ENCODE data around the gene ALPI.

ALPI gene

DNA sequence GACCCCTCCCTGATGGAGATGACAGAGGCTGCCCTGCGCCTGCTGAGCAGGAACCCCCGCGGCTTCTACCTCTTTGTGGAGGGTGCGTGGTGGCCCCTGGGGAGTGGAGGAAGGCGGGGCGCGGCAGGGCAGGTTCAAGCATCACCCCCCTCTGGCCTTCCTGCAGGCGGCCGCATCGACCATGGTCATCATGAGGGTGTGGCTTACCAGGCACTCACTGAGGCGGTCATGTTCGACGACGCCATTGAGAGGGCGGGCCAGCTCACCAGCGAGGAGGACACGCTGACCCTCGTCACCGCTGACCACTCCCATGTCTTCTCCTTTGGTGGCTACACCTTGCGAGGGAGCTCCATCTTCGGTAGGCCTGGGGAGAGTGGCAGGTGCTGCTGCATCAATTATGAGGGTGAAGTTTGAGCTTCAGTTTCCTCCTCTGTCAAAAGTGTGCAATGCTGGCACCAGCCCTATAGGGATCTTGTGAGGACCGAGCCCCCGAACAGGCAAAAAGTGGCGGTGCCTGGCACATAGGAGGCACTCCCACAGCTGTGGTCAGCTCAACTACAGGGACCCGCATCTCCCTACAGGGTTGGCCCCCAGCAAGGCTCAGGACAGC lies 2.2 kb downstream of the ALPI start:
- in situ Hi-C loops (cut with HindIII; ENCODE audit: low sequenced_read_pairs): loop anchor here (5.0 kb wide), 1 partner anchor 39 kb away; no protein-coding TSS in a partner anchor

DNA sequence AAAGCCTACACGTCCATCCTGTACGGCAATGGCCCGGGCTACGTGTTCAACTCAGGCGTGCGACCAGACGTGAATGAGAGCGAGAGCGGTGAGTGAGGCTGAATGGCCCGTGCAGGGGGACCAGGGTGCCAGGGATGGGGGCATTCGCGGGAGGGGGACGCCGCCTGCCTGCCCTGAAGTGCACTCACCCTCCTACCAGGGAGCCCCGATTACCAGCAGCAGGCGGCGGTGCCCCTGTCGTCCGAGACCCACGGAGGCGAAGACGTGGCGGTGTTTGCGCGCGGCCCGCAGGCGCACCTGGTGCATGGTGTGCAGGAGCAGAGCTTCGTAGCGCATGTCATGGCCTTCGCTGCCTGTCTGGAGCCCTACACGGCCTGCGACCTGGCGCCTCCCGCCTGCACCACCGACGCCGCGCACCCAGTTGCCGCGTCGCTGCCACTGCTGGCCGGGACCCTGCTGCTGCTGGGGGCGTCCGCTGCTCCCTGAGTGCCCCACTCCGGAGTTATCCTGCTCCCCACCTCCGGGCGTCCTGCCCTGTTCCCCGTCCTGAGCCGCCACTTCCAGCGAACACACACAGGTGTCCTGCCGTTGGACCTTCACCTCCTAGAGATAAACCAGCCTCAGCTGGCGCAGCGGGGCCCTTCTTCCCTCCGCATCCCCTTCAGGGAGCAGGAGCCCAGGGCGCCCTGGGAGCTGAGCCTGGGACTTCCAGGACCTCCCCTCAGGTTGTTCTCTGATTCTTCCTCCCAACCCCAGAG lies 2.9 kb downstream of the ALPI start:
- in situ Hi-C loops (cut with HindIII; ENCODE audit: low sequenced_read_pairs): loop anchor here (5.0 kb wide), 1 partner anchor 38 kb away; no protein-coding TSS in a partner anchor

DNA sequence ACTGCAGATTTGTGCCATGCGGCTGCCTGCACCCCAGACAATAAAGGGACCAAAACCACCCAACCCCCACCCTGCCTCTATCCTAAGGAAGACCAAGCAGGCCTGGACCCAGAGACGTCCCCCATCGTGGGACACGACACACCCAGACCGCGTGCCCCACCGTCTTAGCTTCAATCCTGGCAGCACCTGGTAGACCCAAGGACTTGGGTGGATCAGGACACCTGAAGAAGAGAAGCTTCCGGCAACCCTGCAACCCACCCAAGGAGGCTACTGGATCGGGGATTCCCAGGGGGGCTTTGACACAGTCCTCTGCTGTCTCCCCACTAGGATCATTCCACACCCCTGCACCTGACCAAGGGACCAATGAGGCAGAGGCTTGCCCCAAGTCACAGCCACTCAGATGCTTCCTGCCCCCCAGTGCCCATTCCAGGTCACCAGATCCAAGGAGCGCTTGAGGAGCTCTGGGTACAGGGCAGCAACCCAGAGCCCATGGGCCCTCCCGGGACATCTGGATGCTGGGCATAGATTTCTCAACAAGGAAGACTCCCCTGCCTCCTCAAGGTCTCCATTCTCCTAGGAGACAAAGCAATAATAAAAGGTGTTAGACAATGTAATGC lies 3.6 kb downstream of the ALPI start:
- in situ Hi-C loops (cut with HindIII; ENCODE audit: low sequenced_read_pairs): loop anchor here (5.0 kb wide), 1 partner anchor 38 kb away; no protein-coding TSS in a partner anchor

DNA sequence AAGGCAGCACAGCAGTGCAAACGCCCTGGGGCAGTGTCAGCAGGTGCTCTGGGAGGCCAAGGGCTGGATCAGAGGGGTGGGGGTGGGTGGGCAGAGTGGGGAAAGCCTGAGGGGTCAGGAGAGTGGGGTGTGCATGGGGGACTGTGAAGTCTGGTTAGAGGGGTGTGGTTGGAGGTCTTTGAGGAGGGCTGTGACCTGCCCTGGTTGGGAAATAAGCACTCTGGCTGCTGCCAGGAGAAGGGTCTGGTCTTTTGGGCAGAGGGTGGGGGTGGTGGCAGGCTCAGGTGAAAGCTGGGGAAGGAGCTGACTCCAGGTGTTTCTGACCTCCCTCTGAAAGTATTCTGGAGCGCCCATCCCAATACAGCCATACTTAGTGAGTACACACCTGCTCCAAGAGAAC lies 4.2 kb downstream of the ALPI start:
- in situ Hi-C loops (cut with HindIII; ENCODE audit: low sequenced_read_pairs): no loop called here

DNA sequence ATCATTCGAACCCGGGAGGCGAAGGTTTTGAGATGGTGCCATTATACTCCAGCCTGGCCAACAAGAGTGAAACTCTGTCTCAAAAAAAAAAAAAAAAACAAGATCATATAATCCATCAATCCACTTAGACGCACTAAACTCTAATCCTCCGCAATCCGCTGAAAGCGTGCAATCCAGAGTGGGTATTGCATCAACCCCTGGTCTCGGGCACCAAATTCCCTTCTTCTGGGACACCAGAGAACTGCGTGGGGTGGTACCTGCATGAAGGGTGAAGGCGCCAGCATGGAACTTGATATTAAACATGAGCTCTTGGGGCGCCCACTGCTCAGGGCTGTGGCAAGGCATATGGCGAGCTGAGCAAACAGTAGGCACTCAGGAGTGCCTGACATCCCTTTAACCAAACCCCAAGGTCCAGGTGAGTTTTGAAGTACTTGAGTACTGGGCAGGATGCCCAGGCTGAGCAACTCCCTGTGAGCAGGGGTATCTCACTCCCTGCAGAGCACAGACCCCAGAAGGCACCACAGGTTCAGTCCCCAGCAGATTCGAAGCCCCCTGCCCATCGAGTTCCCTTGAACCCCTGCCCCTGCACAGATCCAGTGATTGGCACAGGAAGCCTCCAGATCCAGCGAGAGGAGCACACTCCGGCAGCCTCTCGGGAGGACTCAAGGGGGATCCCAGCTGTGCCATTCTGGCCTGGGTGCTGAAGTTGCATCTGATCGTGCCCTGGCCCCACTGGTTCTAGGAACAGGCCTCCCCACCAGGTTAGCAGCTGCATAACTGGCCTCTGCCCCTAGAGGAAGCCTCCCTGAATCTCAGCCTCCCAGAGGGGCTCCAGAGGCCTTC lies 8.0 kb downstream of the ALPI start:
- in situ Hi-C loops (cut with HindIII; ENCODE audit: low sequenced_read_pairs): no loop called here

DNA sequence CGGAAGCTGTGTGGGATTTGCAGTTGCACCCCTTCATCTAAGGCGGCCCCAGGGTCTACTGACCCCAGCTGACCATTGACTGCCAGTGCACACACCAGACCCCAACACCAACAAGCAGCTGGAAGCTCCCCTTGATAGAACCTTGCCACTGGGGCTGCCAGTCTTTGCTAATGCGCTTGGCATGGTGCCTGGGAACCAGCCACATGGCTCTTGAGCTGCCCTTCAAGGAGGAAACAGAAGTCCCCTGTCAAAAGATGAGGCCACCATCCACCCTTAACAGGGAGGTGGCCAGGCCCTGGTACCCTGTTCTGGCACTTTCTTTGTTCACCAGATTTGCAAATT lies 8.6 kb downstream of the ALPI start:
- in situ Hi-C loops (cut with HindIII; ENCODE audit: low sequenced_read_pairs): no loop called here

DNA sequence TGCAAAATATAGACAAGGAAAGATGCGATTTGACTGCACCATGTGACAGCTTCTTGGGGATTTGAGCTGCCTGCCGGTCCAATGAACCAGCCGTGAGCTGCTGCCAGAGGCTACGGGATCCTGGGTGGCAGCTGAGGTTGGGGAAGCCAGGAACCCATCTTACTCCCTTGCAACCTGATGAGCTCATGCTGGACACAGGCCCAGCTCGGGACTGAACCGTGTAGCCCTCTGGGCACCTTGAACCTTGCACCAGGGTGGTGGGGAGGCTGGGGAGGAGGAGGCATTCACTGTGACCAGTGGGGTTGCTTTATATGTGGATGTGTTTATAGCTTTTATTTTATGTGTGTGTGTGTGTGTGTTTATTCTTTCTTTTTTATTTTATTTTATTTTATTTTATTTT lies 9.1 kb downstream of the ALPI start:
- in situ Hi-C loops (cut with HindIII; ENCODE audit: low sequenced_read_pairs): no loop called here

GRCh38 chr2:232466221-232466620 lies 10.3 kb downstream of the ALPI start:
- in situ Hi-C loops (cut with HindIII; ENCODE audit: low sequenced_read_pairs): no loop called here

- in situ Hi-C loops (cut with HindIII; ENCODE audit: low sequenced_read_pairs): no loop called here
Observed at GRCh38 chr2:232473467-232473890, 17.5 kb downstream of the ALPI start.

GRCh38 chr2:232476045-232476444 lies 20.1 kb downstream of the ALPI start:
- in situ Hi-C loops (cut with HindIII; ENCODE audit: low sequenced_read_pairs): no loop called here

- in situ Hi-C loops (cut with HindIII; ENCODE audit: low sequenced_read_pairs): no loop called here
Observed at GRCh38 chr2:232476791-232477190, 20.8 kb downstream of the ALPI start.

DNA sequence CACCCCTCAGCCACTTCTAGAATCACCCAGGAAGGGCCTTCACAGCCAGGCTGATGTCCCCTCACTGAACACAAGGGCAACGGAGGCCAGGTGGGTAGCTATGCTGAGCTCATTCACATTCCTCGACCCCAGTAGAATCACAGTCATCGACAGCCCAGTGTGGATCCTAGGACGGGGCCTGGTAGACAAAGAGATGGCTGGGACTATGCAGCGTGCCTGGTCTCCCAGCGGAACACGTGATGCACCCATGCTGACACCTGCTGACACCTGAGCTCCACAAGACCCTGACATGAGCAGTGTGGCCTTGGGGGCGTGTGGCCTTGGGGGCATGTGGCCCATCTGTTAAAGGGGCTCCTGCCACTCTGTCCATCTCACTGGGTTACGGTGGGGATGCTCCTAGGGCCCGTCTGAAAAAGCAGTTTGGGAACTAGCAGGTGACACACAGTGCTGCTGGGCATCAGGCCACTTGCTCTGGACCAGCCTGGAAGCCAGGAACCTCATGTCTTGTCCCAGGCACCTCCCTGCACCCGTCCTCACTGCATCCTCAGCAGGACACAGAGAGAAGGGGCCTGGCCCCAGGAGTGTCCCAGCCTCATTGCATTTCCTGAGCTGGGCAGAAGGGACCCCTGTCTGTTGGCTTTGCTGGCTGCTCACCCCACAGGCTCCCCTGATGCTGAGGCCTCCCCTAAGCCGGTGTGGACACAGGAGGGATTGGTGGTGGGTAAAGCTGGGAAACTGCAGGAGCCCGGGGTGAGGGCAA lies 22.0 kb downstream of the ALPI start:
- in situ Hi-C loops (cut with HindIII; ENCODE audit: low sequenced_read_pairs): no loop called here

DNA sequence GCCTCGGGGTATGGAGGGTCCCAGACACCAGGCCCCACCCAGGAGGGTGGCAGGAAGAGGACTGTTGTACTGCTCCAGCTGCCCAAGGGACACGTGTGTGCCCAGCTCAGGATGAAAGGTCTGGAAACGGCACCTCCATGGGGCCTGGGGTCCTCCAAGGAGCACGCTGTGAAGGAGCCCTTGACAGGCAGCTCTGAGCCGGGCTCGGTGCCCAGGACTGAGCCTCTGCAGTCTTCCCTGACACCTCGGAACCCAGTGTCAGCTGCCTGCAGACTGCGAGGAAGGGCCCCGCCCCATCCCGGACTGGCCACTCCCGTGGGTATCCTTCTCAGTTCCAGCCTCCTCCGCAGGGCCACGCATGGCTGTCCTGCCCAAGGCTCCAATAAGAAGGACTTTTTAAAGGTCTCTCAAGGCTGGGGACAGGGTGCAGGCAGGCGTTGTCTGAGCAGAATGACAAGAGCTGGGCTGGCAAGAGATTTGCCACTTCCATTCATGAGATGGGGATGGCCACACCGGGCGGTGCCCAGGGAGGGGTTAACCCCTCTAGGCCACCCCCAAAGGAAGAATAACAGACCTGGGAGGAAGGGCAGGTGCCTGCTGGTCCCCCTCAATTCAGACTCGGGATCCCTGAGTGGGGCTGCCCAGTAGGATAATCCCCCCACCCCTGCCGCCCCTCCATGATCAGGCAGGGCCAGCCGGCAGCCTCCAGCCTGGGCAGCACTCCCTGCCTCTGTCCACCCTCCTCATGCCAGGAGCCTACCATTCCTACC lies 22.8 kb downstream of the ALPI start:
- in situ Hi-C loops (cut with HindIII; ENCODE audit: low sequenced_read_pairs): no loop called here

DNA sequence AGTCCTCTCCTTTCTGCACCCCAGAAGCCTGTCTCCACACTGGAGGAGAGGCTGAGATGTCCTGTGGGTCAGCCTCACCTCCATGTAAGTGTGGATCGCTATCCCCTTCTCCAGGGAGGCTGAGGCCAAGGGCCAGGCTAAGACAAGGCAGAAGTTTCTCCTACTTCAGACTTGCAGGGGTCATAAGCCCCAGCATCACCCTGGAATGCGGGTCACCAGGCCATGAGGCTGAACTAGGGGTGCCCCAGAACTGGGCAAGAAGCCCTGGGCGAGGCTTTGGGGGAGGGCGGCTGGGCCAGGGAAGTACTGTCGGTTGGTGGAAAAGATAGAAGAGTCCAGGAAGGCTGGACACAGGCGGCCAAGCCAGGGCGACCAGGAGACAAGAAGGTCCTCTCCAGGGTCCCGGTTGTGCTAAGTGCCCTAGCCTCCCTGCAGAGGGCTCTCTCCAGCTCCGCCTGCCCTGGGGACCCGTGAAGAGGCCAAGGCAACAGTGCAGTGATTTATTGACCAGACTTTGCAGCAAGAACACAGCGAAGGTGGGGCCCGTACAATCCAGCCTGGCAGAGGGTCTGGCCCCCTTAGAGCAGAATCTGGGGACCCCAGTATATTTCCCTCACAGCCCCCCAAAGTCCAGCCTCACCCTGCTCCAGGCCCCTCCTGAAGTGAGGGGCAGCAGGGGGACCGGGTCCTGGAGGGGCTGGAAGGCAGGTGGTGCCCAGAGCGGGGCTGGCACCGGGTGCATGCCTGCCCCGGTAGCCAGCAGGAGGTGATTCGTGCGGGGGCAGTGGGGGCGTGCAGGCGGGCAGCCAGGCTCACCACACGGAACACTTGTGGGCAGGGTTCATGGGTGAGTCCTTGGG lies 23.6 kb downstream of the ALPI start:
- in situ Hi-C loops (cut with HindIII; ENCODE audit: low sequenced_read_pairs): no loop called here

- in situ Hi-C loops (cut with HindIII; ENCODE audit: low sequenced_read_pairs): no loop called here
Observed at GRCh38 chr2:232480201-232481190, 24.5 kb downstream of the ALPI start.

- in situ Hi-C loops (cut with HindIII; ENCODE audit: low sequenced_read_pairs): no loop called here
Observed at GRCh38 chr2:232481322-232482140, 25.6 kb downstream of the ALPI start.
